ENCODE measurements around the gene DGLUCY.
A peak's percentile ranks its signal among the peaks of the same experiment; 100 is the strongest.

DGLUCY gene

DNA sequence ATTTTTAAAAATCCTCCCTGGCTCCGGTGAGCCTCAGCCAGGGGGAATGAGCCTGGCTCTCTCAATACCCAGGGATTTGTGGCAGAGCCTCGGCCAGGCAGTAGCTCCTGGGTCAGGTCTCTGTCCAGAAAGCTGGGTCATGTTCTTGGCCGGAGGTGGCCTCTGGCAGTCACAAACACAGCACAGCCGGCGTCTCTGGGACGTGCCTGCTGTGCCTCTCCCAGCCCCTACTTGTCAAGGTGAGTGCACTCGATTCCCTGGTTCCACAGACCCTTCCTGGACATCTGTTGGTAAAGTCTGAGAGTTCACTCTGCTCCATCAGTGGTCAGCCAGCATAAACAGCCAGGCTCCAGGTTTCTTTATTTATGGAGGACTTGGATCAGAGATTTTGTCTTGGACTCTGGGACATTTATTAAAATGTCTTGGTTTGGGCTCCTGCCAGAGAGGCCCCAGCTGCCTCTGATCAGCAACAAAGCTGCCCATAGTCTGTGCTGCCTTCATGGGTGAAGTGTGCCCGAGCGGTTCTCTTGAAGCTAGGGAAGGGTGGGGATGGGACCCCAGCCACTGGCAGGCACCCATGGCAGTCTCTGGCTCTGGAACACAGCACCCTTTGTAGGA lies 56.7 kb downstream of the DGLUCY start:
- no peak for TF ChIP-seq CTCF (IDR thresholded peaks at IDR 0.05; ENCODE audit: insufficient read depth, low read depth, low read length, missing control alignments)
- no peak overlapping the region for H3K4me3 ChIP-seq (ENCODE audit: low read length)
- no peak for DNase-seq (ENCODE audit: low read depth)

DNA sequence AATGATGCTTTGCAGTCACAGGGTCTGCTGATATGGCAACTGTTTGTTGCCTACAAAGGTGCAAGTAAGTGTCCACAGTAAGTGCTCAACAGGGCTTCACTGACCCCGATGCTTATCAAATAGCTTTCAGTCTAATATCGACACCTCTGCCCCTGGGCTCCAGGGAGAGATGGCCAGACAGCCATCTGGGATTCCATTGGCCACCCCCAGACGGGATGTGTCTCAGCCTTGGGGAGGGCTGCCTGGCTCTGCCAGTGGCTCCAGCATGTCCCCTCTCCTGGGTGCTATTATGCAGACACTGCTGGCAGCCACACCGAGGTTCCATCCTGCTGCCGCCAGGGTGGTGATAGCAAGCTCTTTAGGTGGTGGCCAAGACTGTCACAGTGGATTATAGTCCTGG lies 57.4 kb downstream of the DGLUCY start:
- no peak overlapping the region for H3K4me3 ChIP-seq (ENCODE audit: low read length)
- no peak for DNase-seq (ENCODE audit: low read depth)
- no peak for TF ChIP-seq CTCF (IDR thresholded peaks at IDR 0.05; ENCODE audit: insufficient read depth, low read depth, low read length, missing control alignments)

DNA sequence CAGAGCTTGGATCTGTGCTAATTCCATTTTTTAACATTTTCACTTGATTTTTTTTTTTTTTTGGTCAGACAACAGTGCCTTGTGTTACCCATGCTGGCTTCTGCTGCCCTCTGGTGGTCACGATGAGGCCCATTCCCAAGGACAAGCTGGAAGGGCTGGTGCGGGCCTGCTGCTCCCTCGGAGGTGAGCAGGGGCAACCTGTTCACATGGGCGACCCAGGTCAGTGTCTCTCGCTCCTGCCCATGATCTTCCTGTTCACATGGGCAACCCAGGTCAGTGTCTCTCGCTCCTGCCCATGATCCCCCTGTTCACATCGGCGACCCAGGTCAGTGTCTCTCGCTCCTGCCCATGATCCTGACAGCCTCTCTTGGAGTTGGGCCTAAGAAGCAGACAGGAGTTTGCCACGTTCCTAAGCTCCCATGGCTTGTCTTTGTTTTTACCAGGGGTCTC lies 59.4 kb downstream of the DGLUCY start:
- H3K4me3 ChIP-seq (ENCODE audit: low read length), result no peak overlapping the region
- DNase-seq (ENCODE audit: low read depth), result peak; percentile 82
- peak; percentile 93 for TF ChIP-seq CTCF (IDR thresholded peaks at IDR 0.05; ENCODE audit: insufficient read depth, low read depth, low read length, missing control alignments)

- TF ChIP-seq CTCF (IDR thresholded peaks at IDR 0.05; ENCODE audit: insufficient read depth, low read depth, low read length, missing control alignments), result no peak
- no peak overlapping the region for H3K4me3 ChIP-seq (ENCODE audit: low read length)
- no peak for DNase-seq (ENCODE audit: low read depth)
These were observed 60.0 kb downstream of the DGLUCY start for GRCh38 chr14:91173904-91174303.

DNA sequence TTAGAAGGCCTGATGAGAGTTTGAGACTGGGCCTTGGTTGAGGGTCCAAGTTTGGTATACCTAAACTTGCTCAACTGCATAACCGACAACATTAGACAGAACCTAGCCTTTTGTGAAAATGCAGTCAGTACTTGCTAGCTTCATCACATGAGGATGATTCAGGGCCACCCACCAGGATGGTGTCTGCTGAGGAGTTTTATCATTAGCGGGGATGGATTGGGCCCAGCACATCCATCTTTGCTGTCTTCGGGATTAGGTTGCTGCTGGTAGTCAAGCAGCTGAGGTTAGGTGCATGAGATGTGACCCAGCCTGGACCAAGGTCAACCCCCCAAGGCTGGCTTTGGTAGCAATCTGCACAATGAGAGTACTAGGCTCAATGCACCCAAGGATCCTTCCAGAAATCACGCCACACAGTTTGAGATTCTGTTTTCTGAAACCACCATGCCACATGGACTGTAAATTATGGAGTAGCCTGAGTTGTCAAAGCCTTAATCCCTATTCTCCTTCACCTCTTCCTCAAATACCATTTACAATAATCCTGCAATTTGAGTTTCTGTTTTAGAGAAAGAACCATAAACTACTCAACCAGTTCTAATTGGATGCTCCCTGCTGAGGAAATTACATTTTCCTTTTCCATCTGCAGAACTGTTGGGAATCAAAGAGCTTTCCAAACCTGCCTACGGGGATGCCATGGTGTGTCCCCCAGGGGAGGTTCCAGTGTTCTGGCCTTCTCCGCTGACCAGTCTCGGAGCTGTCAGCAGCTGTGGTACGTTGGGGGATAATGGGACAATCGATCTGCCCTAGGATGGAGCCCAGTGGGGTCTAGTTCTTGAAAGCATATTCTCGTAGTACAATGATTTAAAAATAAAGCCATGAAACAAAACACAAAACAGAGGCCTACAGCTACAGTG lies 61.7 kb downstream of the DGLUCY start:
- TF ChIP-seq CTCF (IDR thresholded peaks at IDR 0.05; ENCODE audit: insufficient read depth, low read depth, low read length, missing control alignments), result no peak
- no peak for DNase-seq (ENCODE audit: low read depth)
- no peak overlapping the region for H3K4me3 ChIP-seq (ENCODE audit: low read length)

GRCh38 chr14:91177073-91178034 lies 63.5 kb downstream of the DGLUCY start:
- DNase-seq (ENCODE audit: low read depth), result peak; percentile 80
- TF ChIP-seq CTCF (IDR thresholded peaks at IDR 0.05; ENCODE audit: insufficient read depth, low read depth, low read length, missing control alignments), result peak; percentile 83
- no peak overlapping the region for H3K4me3 ChIP-seq (ENCODE audit: low read length)

Measured in epithelial cell of esophagus (primary cell).